Epithelial cell of prostate (primary cell): ENCODE measurements around the gene PRKCQ.
A peak's percentile ranks its signal among the peaks of the same experiment; 100 is the strongest.

Experiments used
- DNase-seq: peaks from one replicate; pipeline ENCODE4 v3.0.0-alpha.2; 2011; ENCODE audit warnings: low read depth, low spot score
- H3K27ac ChIP-seq: fragments of 450-650 bp; 2 replicates; pipeline ENCODE4 v1.5.1; 2017; ENCODE audit warnings: mild to moderate bottlenecking

The PRKCQ gene

GRCh38 chr10:6530211-6530840, 49.8 kb downstream of the PRKCQ start:
- DNase-seq, result no peak
- H3K27ac ChIP-seq, result no peak overlapping the region

GRCh38 chr10:6528198-6528950, 51.7 kb downstream of the PRKCQ start:
- DNase-seq, result no peak
- H3K27ac ChIP-seq, result no peak overlapping the region

GRCh38 chr10:6525599-6526165, 54.4 kb downstream of the PRKCQ start:
- H3K27ac ChIP-seq, result no peak overlapping the region
- no peak for DNase-seq

- DNase-seq, result peak; percentile 18
- no peak overlapping the region for H3K27ac ChIP-seq
Measured at GRCh38 chr10:6522230-6522629, 57.8 kb downstream of the PRKCQ start.

GRCh38 chr10:6520138-6520537, 59.9 kb downstream of the PRKCQ start:
- DNase-seq, result no peak
- no peak overlapping the region for H3K27ac ChIP-seq

- H3K27ac ChIP-seq, result no peak overlapping the region
Measured at GRCh38 chr10:6518791-6519429, 61.2 kb downstream of the PRKCQ start.

GRCh38 chr10:6516929-6517284, 63.2 kb downstream of the PRKCQ start:
- no peak for DNase-seq
- H3K27ac ChIP-seq, result no peak overlapping the region

More at GRCh38 chr10:6518791-6519429, 61.2 kb downstream of the PRKCQ start:
- no peak for DNase-seq

GRCh38 chr10:6516281-6516928, 63.7 kb downstream of the PRKCQ start:
- DNase-seq, result no peak
- no peak overlapping the region for H3K27ac ChIP-seq

- H3K27ac ChIP-seq, result no peak overlapping the region
- no peak for DNase-seq
Measured at GRCh38 chr10:6514844-6515780, 65.0 kb downstream of the PRKCQ start.

GRCh38 chr10:6514180-6514579, 65.9 kb downstream of the PRKCQ start:
- no peak for DNase-seq

GRCh38 chr10:6513476-6513875, 66.6 kb downstream of the PRKCQ start:
- DNase-seq, result no peak
- H3K27ac ChIP-seq, result no peak overlapping the region

More at GRCh38 chr10:6514180-6514579, 65.9 kb downstream of the PRKCQ start:
- H3K27ac ChIP-seq, result no peak overlapping the region

- no peak for DNase-seq
- no peak overlapping the region for H3K27ac ChIP-seq
Measured at GRCh38 chr10:6512182-6512581, 67.9 kb downstream of the PRKCQ start.

GRCh38 chr10:6511347-6511746, 68.7 kb downstream of the PRKCQ start:
- DNase-seq, result no peak
- H3K27ac ChIP-seq, result no peak overlapping the region

GRCh38 chr10:6507311-6507710, 72.8 kb downstream of the PRKCQ start:
- no peak for DNase-seq
- no peak overlapping the region for H3K27ac ChIP-seq

GRCh38 chr10:6505300-6505699, 74.8 kb downstream of the PRKCQ start:
- DNase-seq, result no peak
- no peak overlapping the region for H3K27ac ChIP-seq

GRCh38 chr10:6504296-6504695, 75.8 kb downstream of the PRKCQ start:
- peak overlapping the region; percentile 41 for H3K27ac ChIP-seq

GRCh38 chr10:6503171-6503570, 76.9 kb downstream of the PRKCQ start:
- peak overlapping the region; percentile 93 for H3K27ac ChIP-seq
- DNase-seq, result no peak

More at GRCh38 chr10:6504296-6504695, 75.8 kb downstream of the PRKCQ start:
- no peak for DNase-seq

GRCh38 chr10:6501931-6502330, 78.1 kb downstream of the PRKCQ start:
- DNase-seq, result peak; percentile 88
- peak overlapping the region; percentile 93 for H3K27ac ChIP-seq

- DNase-seq, result no peak
- H3K27ac ChIP-seq, result no peak overlapping the region
Measured at GRCh38 chr10:6499974-6500373, 80.1 kb downstream of the PRKCQ start.
